ENCODE results near the gene CTU2. TPM values are rescaled to one million over a fixed set of nuclear protein-coding genes. Genes with fewer than 3 reads are reported as not detected.

The CTU2 gene
- total and polyA plus RNA-seq, 2 of the 4 experiments (the other 2 are of a cell fraction) = 12.9 to 18.4 TPM

- Histone ChIP-seq H3K23ac (ENCODE audit: low read depth, low read length) (no peak overlapping the region), H3K18ac (ENCODE audit: low read depth, low read length) (no peak overlapping the region), H3K79me1 (ENCODE audit: low read depth in 1 of 2, low read length in 2 of 2) (peaks cover 17 to 78% of the 10 kb centered on the region in 2 experiments), H3K36me3 (ENCODE audit: control insufficient read depth, insufficient read depth, low read length) (peaks cover 6% of the 10 kb centered on the region; the same call in 1 of the 2 replicates), H4K8ac (ENCODE audit: low read depth in 2 of 2, low read length in 2 of 2) (no peak overlapping the region), H3K14ac (replicated peaks; ENCODE audit: low read depth, low read length) (no peak overlapping the region), H2BK5ac (ENCODE audit: low read depth, low read length, poor library complexity, severe bottlenecking) (no peak overlapping the region), H3K27ac (ENCODE audit: insufficient read depth, low read length) (no peak overlapping the region), H3K27me3 (ENCODE audit: control insufficient read depth, insufficient read depth, low read length) (no peaks in the 10 kb centered on the region), H2AK5ac (ENCODE audit: low read depth, low read length) (no peak overlapping the region; the same call in 1 of the 2 replicates), H4K91ac (ENCODE audit: insufficient read depth, low read depth, low read length) (no peak overlapping the region), H3K9ac (ENCODE audit: low read depth, low read length) (no peak overlapping the region), H3K4me3 (ENCODE audit: insufficient read depth, low read depth, low read length) (no peak overlapping the region), H3K9me3 (ENCODE audit: control insufficient read depth, insufficient read depth, low read length) (no peaks in the 10 kb centered on the region), H4K5ac (ENCODE audit: low read depth, low read length) (no peak overlapping the region), H2BK15ac (ENCODE audit: low read depth, low read length) (no peak overlapping the region), H3K4me1 (ENCODE audit: control insufficient read depth, insufficient read depth, low read length) (no peaks in the 10 kb centered on the region), H2AFZ (replicated peaks; ENCODE audit: low read length, poor library complexity) (no peak overlapping the region), H2BK120ac (ENCODE audit: low read depth, low read length) (no peak overlapping the region), H3K56ac (ENCODE audit: extremely low read depth, insufficient read depth, low read length) (no peak overlapping the region), H4K20me1 (ENCODE audit: insufficient read depth, low read length) (peaks cover 85% of the 10 kb centered on the region), H2BK20ac (ENCODE audit: low read depth, low read length) (no peak overlapping the region), H3K4ac (ENCODE audit: low read depth, low read length) (no peak overlapping the region), H3K9me1 (ENCODE audit: insufficient read depth, low read length) (peaks cover 5% of the 10 kb centered on the region), H3K4me2 (ENCODE audit: low read depth, low read length) (no peak overlapping the region), H2AK9ac (replicated peaks; ENCODE audit: low read depth, low read length, poor library complexity) (peak overlapping the region; percentile 72)
- WGBS, 2 experiments (ENCODE audit: extremely low coverage in 2 of 2, insufficient read length in 1 of 2) = 93% methylated on average over 14 of the region's 26 CpGs; no CpG with 5 or more reads in 1 of the 2 experiments
- ChIA-PET POLR2A (ENCODE audit: unreplicated experiment) (no interaction called here), CTCF (interaction anchor here (1.0 kb wide), 1 partner anchor 10 kb away, joined by 3 read pairs; no protein-coding TSS in a partner anchor)
- intact Hi-C loops (cut with micrococcal nuclease) = no loop called here
- DNase-seq = no peak
- in situ Hi-C loops (cut with MboI; ENCODE audit: low sequenced_read_pairs) = loop anchor here (5.0 to 10.0 kb wide), 2 partner anchors 35 to 417 kb away; no protein-coding TSS in a partner anchor
- TF ChIP-seq, protein P1, sequence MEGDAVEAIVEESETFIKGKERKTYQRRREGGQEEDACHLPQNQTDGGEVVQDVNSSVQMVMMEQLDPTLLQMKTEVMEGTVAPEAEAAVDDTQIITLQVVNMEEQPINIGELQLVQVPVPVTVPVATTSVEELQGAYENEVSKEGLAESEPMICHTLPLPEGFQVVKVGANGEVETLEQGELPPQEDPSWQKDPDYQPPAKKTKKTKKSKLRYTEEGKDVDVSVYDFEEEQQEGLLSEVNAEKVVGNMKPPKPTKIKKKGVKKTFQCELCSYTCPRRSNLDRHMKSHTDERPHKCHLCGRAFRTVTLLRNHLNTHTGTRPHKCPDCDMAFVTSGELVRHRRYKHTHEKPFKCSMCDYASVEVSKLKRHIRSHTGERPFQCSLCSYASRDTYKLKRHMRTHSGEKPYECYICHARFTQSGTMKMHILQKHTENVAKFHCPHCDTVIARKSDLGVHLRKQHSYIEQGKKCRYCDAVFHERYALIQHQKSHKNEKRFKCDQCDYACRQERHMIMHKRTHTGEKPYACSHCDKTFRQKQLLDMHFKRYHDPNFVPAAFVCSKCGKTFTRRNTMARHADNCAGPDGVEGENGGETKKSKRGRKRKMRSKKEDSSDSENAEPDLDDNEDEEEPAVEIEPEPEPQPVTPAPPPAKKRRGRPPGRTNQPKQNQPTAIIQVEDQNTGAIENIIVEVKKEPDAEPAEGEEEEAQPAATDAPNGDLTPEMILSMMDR (conservative IDR thresholded peaks at IDR 0.05; ENCODE audit: low read depth, low read length) = peak; percentile 45
- TF ChIP-seq MAZ (IDR thresholded peaks at IDR 0.05; ENCODE audit: borderline replicate concordance, low read depth, low read length) = no peak
- no peak for TF ChIP-seq CHD1 (IDR thresholded peaks at IDR 0.05; ENCODE audit: low read depth, low read length)
- no peak for TF ChIP-seq BHLHE40 (IDR thresholded peaks at IDR 0.05; ENCODE audit: low read depth, low read length)
- no peak for TF ChIP-seq NFE2L2 (IDR thresholded peaks at IDR 0.05; ENCODE audit: low read depth, low read length)
- no peak for TF ChIP-seq MXI1 (IDR thresholded peaks at IDR 0.05; ENCODE audit: borderline replicate concordance, low read depth, low read length)
- no peak for TF ChIP-seq RCOR1 (IDR thresholded peaks at IDR 0.05; ENCODE audit: insufficient replicate concordance, low read length)
- dilution Hi-C loops (cut with HindIII; ENCODE audit: low sequenced_read_pairs, unreplicated experiment) = no loop called here
- no TSS peak for BruUV-seq (replicated peaks)
- no peak; the same call in 1 of the 2 replicates for ATAC-seq (ENCODE audit: low read depth)
Observed at GRCh38 chr16:88747588-88748301, 41.4 kb downstream of the CTU2 start.

Measured in IMR-90 (cell line).